Ovary (tissue), 3 donors: ENCODE measurements around the gene PRDM10.

Experiments used
- EP300 ChIP-seq: sonication (generic); formaldehyde crosslinking; IDR thresholded peaks from one replicate; pipeline ENCODE4 v1.6.1; 2017; ENCODE audit warnings: antibody characterized with exemption
- POLR2A ChIP-seq: fragments of 450-650 bp; IDR thresholded peaks from one replicate; pipeline ENCODE4 v1.6.1; 2017; ENCODE audit warnings: antibody characterized with exemption, mild to moderate bottlenecking, moderate library complexity
- TF ChIP-seq, protein P1 (sequence below), 3 donors: fragments of 450-650 bp in 2 of 3; fragments of 200-600 bp in 1 of 3; IDR thresholded peaks; one replicate each; pipeline versions ENCODE4 v1.5.1 to v1.8.0; 2016 to 2022; ENCODE audit warnings: antibody characterized with exemption in 3 of 3, mild to moderate bottlenecking in 1 of 3
- donor health status: DM: no; HTN: no; CAD: no.

- TF ChIP-seq, protein P1, sequence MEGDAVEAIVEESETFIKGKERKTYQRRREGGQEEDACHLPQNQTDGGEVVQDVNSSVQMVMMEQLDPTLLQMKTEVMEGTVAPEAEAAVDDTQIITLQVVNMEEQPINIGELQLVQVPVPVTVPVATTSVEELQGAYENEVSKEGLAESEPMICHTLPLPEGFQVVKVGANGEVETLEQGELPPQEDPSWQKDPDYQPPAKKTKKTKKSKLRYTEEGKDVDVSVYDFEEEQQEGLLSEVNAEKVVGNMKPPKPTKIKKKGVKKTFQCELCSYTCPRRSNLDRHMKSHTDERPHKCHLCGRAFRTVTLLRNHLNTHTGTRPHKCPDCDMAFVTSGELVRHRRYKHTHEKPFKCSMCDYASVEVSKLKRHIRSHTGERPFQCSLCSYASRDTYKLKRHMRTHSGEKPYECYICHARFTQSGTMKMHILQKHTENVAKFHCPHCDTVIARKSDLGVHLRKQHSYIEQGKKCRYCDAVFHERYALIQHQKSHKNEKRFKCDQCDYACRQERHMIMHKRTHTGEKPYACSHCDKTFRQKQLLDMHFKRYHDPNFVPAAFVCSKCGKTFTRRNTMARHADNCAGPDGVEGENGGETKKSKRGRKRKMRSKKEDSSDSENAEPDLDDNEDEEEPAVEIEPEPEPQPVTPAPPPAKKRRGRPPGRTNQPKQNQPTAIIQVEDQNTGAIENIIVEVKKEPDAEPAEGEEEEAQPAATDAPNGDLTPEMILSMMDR (IDR thresholded peaks at IDR 0.05) = no peak
- no peak for TF ChIP-seq POLR2A
- no peak for TF ChIP-seq EP300
Measured at GRCh38 chr11:129864811-129865210, 137.8 kb downstream of the PRDM10 start.
